ENCODE results near the gene PPP2R2B.
A peak's percentile ranks its signal among the peaks of the same experiment; 100 is the strongest.

PPP2R2B gene

DNA sequence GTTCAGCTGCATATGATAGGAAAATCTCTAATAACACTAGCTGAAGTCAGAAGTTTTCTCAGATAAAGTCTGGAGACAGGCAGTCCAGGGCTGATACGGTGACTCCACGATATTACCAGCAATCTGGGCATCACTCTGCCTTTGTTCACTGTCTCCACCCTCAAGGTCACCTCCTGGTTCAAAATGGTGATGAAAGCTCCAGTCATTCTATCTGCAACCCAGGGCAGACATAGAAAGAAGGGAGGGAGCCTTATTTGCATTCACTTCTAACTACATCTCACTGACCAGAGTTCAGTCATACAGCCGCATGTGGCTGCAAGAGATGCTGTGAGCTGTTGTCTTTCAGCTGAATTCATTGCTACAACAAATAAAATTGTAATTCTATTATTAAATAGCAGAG, 340.1 kb downstream of the PPP2R2B start:
- H3K79me2 ChIP-seq (ENCODE audit: low read length), result no peaks in the 10 kb centered on the region
- H3K4me1 ChIP-seq (ENCODE audit: low read length), result no peaks in the 10 kb centered on the region
- TF ChIP-seq, protein P1, sequence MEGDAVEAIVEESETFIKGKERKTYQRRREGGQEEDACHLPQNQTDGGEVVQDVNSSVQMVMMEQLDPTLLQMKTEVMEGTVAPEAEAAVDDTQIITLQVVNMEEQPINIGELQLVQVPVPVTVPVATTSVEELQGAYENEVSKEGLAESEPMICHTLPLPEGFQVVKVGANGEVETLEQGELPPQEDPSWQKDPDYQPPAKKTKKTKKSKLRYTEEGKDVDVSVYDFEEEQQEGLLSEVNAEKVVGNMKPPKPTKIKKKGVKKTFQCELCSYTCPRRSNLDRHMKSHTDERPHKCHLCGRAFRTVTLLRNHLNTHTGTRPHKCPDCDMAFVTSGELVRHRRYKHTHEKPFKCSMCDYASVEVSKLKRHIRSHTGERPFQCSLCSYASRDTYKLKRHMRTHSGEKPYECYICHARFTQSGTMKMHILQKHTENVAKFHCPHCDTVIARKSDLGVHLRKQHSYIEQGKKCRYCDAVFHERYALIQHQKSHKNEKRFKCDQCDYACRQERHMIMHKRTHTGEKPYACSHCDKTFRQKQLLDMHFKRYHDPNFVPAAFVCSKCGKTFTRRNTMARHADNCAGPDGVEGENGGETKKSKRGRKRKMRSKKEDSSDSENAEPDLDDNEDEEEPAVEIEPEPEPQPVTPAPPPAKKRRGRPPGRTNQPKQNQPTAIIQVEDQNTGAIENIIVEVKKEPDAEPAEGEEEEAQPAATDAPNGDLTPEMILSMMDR (IDR thresholded peaks at IDR 0.05; ENCODE audit: low read length), result no peak
- TF ChIP-seq EZH2phosphoT487 (IDR thresholded peaks at IDR 0.05; ENCODE audit: low read length) (no peak), EZH2 (optimal IDR thresholded peaks at IDR 0.05; ENCODE audit: low read depth, low read length) (no peak)
- H3K4me2 ChIP-seq (ENCODE audit: low read depth, low read length), result no peak overlapping the region
- H3K36me3 ChIP-seq (replicated peaks; ENCODE audit: insufficient read depth, low read length), result no peaks in the 10 kb centered on the region
- H3K27me3 ChIP-seq (replicated peaks; ENCODE audit: insufficient read depth, low read length), result no peaks in the 10 kb centered on the region
- H3K4me3 ChIP-seq (ENCODE audit: low read length), result no peak overlapping the region
- H3F3A ChIP-seq (ENCODE audit: insufficient read depth, low read length), result no peaks in the 10 kb centered on the region
- DNase-seq, result no peak
- H2AFZ ChIP-seq (ENCODE audit: low read length), result no peak overlapping the region
- H4K20me1 ChIP-seq (ENCODE audit: insufficient read depth, low read length), result no peaks in the 10 kb centered on the region
- no peak overlapping the region for H3K9ac ChIP-seq (ENCODE audit: low read length)
- no peaks in the 10 kb centered on the region for H3K9me3 ChIP-seq (replicated peaks; ENCODE audit: insufficient read depth, low read length)
- H3K27ac ChIP-seq (ENCODE audit: low read length), result no peak overlapping the region
- no peaks in the 10 kb centered on the region for H3K9me2 ChIP-seq (replicated peaks; ENCODE audit: insufficient read depth, low read length)

DNA sequence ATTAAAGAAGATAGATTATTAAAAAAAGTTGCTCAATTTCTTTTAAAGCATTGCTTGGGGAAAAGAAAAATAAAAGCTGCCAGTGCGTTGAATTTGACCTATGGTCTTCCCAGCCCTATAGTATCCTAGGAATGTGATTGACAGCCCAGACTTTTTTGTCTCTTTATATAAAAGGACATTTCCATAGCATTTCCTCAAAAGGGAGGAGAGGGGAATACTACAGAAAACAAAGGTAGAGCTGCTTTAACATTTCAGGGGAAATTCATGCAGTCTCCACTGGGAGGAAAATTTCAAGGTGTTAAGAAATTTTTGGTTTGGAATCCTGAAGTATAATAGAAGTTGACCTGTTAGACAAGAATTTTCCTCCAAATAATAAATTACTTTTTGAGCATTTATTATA, 344.7 kb downstream of the PPP2R2B start:
- TF ChIP-seq EZH2 (optimal IDR thresholded peaks at IDR 0.05; ENCODE audit: low read depth, low read length) (no peak), EZH2phosphoT487 (IDR thresholded peaks at IDR 0.05; ENCODE audit: low read length) (no peak)
- TF ChIP-seq, protein P1 (IDR thresholded peaks at IDR 0.05; ENCODE audit: low read length), result no peak
- Histone ChIP-seq H3K36me3 (replicated peaks; ENCODE audit: insufficient read depth, low read length) (no peaks in the 10 kb centered on the region), H4K20me1 (ENCODE audit: insufficient read depth, low read length) (no peaks in the 10 kb centered on the region), H3K27me3 (replicated peaks; ENCODE audit: insufficient read depth, low read length) (no peaks in the 10 kb centered on the region), H3F3A (ENCODE audit: insufficient read depth, low read length) (no peaks in the 10 kb centered on the region), H3K79me2 (ENCODE audit: low read length) (no peaks in the 10 kb centered on the region), H3K4me2 (ENCODE audit: low read depth, low read length) (no peak overlapping the region), H3K4me1 (ENCODE audit: low read length) (no peaks in the 10 kb centered on the region), H3K27ac (ENCODE audit: low read length) (no peak overlapping the region), H3K4me3 (ENCODE audit: low read length) (no peak overlapping the region), H3K9me2 (replicated peaks; ENCODE audit: insufficient read depth, low read length) (no peaks in the 10 kb centered on the region), H3K9ac (ENCODE audit: low read length) (no peak overlapping the region), H2AFZ (ENCODE audit: low read length) (no peak overlapping the region), H3K9me3 (replicated peaks; ENCODE audit: insufficient read depth, low read length) (no peaks in the 10 kb centered on the region)
- DNase-seq, result no peak

DNA sequence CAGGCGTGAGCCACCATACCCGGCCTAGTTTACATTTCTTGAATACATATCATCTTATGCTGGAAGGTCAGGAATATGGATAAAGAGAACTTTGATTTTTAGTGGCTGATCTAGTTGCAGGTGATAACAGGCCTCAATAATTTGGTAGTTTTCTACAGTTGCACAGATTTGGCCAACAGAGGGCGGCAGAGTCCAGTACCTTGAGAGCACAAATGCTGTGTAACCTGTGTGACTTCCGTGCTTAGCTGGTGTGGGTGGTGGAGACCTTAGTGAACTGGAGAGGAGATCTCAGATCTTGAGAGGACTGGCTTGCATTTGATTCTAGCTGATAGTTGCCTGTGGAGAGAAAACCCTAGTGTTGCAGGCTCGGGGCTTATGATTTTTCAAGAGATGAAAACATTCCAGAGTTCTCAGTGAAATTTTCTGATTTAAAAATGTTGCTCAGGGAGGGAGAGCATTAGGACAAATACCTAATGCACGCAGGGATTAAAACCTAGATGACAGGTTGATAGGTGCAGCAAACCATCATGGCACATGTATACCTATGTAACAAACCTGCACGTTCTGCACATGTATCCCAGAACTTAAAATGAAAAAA, 345.2 kb downstream of the PPP2R2B start:
- H3K9me3 ChIP-seq (replicated peaks; ENCODE audit: insufficient read depth, low read length), result no peaks in the 10 kb centered on the region
- H2AFZ ChIP-seq (ENCODE audit: low read length), result no peak overlapping the region
- peak; percentile 89 for DNase-seq
- H3F3A ChIP-seq (ENCODE audit: insufficient read depth, low read length), result no peaks in the 10 kb centered on the region
- no peaks in the 10 kb centered on the region for H3K9me2 ChIP-seq (replicated peaks; ENCODE audit: insufficient read depth, low read length)
- no peak overlapping the region for H3K9ac ChIP-seq (ENCODE audit: low read length)
- H3K27ac ChIP-seq (ENCODE audit: low read length), result no peak overlapping the region
- TF ChIP-seq, protein P1 (IDR thresholded peaks at IDR 0.05; ENCODE audit: low read length), result peak; percentile 87
- no peak for TF ChIP-seq EZH2phosphoT487 (IDR thresholded peaks at IDR 0.05; ENCODE audit: low read length)
- no peaks in the 10 kb centered on the region for H3K27me3 ChIP-seq (replicated peaks; ENCODE audit: insufficient read depth, low read length)
- no peak overlapping the region for H3K4me2 ChIP-seq (ENCODE audit: low read depth, low read length)
- H3K36me3 ChIP-seq (replicated peaks; ENCODE audit: insufficient read depth, low read length), result no peaks in the 10 kb centered on the region
- no peaks in the 10 kb centered on the region for H3K4me1 ChIP-seq (ENCODE audit: low read length)
- no peaks in the 10 kb centered on the region for H4K20me1 ChIP-seq (ENCODE audit: insufficient read depth, low read length)
- no peaks in the 10 kb centered on the region for H3K79me2 ChIP-seq (ENCODE audit: low read length)
- no peak overlapping the region for H3K4me3 ChIP-seq (ENCODE audit: low read length)
